ENCODE data around the gene PPM1B. TPM values are rescaled to one million over a fixed set of nuclear protein-coding genes. Genes with fewer than 3 reads are reported as not detected.

PPM1B gene
- total and polyA plus RNA-seq, 2 of the 13 experiments (the other 11 are each of a cell fraction or from before 2014, with no cell fraction given): 24.4 to 25.0 TPM

DNA sequence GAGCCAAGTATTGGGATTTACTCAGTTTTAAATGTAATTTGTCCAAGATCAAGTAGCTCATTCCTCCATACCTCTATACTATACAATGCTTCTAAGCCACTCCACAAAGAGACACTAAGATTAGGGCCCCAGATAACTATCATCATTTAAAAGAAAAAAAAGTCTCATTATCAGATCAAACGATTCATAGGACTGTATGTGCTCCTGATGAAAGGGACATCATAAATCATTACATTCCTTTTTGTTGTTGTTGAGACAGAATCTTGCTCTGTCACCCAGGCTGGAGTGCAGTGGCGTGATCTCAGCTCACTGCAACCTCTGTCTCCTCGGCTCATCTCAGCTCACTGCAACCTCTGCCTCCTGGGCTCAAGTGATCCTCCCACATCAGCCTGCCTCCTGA is 104.4 kb downstream of the PPM1B start:
- Histone ChIP-seq H3K27me3 (ENCODE audit: control insufficient read depth in 1 of 2, insufficient read depth in 2 of 2, low read length in 2 of 2) (no peaks in the 10 kb centered on the region), H4K20me1 (ENCODE audit: insufficient read depth, low read length) (no peaks in the 10 kb centered on the region), H3K4me3 (replicated peaks in 1 of 3; ENCODE audit: insufficient read depth in 1 of 3, low read depth in 2 of 3, low read length in 3 of 3) (no peak overlapping the region), H3K79me2 (ENCODE audit: insufficient read depth, low read length) (no peaks in the 10 kb centered on the region), H3K27ac (ENCODE audit: extremely low read length, insufficient read depth, low read length) (no peak overlapping the region), H3K4me1 (ENCODE audit: insufficient read depth, low read length) (peaks cover 25% of the 10 kb centered on the region), H3K4me2 (ENCODE audit: low read depth, low read length) (no peak overlapping the region), H2AFZ (ENCODE audit: low read length) (no peak overlapping the region), H3K9ac (ENCODE audit: insufficient read depth, low read depth, low read length) (no peak overlapping the region), H3K9me3 (ENCODE audit: low read length) (no peaks in the 10 kb centered on the region), H3K36me3 (replicated peaks in 1 of 2; ENCODE audit: control insufficient read depth in 1 of 2, insufficient read depth in 2 of 2, low read length in 2 of 2) (no peaks in the 10 kb centered on the region)
- FAIRE-seq (no peak), ATAC-seq (no peak), DNase-seq (ENCODE audit: low spot score) (no peak)
- TF ChIP-seq FOXK2 (IDR thresholded peaks at IDR 0.05) (no peak), ZNF331 (CRISPR knock-in tag; IDR thresholded peaks at IDR 0.05) (no peak), ZNF317 (CRISPR knock-in tag; IDR thresholded peaks at IDR 0.05) (no peak), HOXA7 (CRISPR knock-in tag; IDR thresholded peaks at IDR 0.05) (no peak), GTF3A (CRISPR knock-in tag; conservative IDR thresholded peaks at IDR 0.05) (no peak), GATAD1 (CRISPR knock-in tag; IDR thresholded peaks at IDR 0.05) (no peak), HNRNPLL (IDR thresholded peaks at IDR 0.05; ENCODE audit: low read depth, low read length, poor library complexity, severe bottlenecking) (no peak), KDM3A (CRISPR knock-in tag; IDR thresholded peaks at IDR 0.05; ENCODE audit: low read depth) (no peak), ZNF17 (CRISPR knock-in tag; IDR thresholded peaks at IDR 0.05) (no peak), NFKBIZ (CRISPR knock-in tag; IDR thresholded peaks at IDR 0.05) (no peak), ETV5 (CRISPR knock-in tag; IDR thresholded peaks at IDR 0.05; ENCODE audit: borderline replicate concordance) (no peak), ZNF335 (CRISPR knock-in tag; IDR thresholded peaks at IDR 0.05) (no peak), SKI (IDR thresholded peaks at IDR 0.05; ENCODE audit: partially characterized antibody) (no peak)
- TF ChIP-seq, protein P1, sequence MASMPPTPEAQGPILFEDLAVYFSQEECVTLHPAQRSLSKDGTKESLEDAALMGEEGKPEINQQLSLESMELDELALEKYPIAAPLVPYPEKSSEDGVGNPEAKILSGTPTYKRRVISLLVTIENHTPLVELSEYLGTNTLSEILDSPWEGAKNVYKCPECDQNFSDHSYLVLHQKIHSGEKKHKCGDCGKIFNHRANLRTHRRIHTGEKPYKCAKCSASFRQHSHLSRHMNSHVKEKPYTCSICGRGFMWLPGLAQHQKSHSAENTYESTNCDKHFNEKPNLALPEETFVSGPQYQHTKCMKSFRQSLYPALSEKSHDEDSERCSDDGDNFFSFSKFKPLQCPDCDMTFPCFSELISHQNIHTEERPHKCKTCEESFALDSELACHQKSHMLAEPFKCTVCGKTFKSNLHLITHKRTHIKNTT (CRISPR knock-in tag; IDR thresholded peaks at IDR 0.05): no peak
- TF ChIP-seq, protein P2, sequence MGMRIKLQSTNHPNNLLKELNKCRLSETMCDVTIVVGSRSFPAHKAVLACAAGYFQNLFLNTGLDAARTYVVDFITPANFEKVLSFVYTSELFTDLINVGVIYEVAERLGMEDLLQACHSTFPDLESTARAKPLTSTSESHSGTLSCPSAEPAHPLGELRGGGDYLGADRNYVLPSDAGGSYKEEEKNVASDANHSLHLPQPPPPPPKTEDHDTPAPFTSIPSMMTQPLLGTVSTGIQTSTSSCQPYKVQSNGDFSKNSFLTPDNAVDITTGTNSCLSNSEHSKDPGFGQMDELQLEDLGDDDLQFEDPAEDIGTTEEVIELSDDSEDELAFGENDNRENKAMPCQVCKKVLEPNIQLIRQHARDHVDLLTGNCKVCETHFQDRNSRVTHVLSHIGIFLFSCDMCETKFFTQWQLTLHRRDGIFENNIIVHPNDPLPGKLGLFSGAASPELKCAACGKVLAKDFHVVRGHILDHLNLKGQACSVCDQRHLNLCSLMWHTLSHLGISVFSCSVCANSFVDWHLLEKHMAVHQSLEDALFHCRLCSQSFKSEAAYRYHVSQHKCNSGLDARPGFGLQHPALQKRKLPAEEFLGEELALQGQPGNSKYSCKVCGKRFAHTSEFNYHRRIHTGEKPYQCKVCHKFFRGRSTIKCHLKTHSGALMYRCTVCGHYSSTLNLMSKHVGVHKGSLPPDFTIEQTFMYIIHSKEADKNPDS (CRISPR knock-in tag; IDR thresholded peaks at IDR 0.05): no peak
- TF ChIP-seq, protein P3, sequence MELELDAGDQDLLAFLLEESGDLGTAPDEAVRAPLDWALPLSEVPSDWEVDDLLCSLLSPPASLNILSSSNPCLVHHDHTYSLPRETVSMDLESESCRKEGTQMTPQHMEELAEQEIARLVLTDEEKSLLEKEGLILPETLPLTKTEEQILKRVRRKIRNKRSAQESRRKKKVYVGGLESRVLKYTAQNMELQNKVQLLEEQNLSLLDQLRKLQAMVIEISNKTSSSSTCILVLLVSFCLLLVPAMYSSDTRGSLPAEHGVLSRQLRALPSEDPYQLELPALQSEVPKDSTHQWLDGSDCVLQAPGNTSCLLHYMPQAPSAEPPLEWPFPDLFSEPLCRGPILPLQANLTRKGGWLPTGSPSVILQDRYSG (CRISPR knock-in tag; IDR thresholded peaks at IDR 0.05): no peak
- TF ChIP-seq, protein P4, sequence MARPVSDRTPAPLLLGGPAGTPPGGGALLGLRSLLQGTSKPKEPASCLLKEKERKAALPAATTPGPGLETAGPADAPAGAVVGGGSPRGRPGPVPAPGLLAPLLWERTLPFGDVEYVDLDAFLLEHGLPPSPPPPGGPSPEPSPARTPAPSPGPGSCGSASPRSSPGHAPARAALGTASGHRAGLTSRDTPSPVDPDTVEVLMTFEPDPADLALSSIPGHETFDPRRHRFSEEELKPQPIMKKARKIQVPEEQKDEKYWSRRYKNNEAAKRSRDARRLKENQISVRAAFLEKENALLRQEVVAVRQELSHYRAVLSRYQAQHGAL (CRISPR knock-in tag; IDR thresholded peaks at IDR 0.05; ENCODE audit: not compliant biosample characterization): no peak
- TF ChIP-seq, protein P5, sequence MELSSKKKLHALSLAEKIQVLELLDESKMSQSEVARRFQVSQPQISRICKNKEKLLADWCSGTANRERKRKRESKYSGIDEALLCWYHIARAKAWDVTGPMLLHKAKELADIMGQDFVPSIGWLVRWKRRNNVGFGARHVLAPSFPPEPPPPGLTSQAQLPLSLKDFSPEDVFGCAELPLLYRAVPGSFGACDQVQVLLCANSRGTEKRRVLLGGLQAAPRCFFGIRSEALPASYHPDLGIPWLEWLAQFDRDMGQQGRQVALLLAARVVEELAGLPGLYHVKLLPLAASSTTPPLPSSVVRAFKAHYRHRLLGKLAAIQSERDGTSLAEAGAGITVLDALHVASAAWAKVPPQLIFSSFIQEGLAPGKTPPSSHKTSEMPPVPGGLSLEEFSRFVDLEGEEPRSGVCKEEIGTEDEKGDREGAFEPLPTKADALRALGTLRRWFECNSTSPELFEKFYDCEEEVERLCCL (CRISPR knock-in tag; IDR thresholded peaks at IDR 0.05; ENCODE audit: borderline replicate concordance): no peak
- WGBS (ENCODE audit: low lambda C conversion rate): 23% methylated on average over 3 of the region's 3 CpGs
- no TSS peak for BruUV-seq (replicated peaks)
- intact Hi-C loops (cut with micrococcal nuclease; ENCODE audit: unreplicated experiment) (no loop called here), in situ Hi-C loops (cut with HindIII; ENCODE audit: extremely low pct_ligation_motif_present, low pct_unique_long_range_greater_than_20kb) (no loop called here)
- CTCF ChIA-PET (ENCODE audit: low intra/inter-chr PET ratio, low total read pairs): no interaction called here
- POLR2A ChIA-PET: no interaction called here
